GM19240 (cell line): ENCODE measurements around the gene CABP1.
"Not testable (repeated sequence)": the region's sequence is repeated elsewhere in the genome, so short reads cannot be mapped to it uniquely, and the experiment has no call there.

Experiments used
- DNase-seq: peaks from one replicate; pipeline ENCODE4 v3.0.0; 2011; ENCODE audit warnings: low spot score; ENCODE audit not compliant: insufficient read length

Gene CABP1

GRCh38 chr12:120666571-120667390 lies 26.4 kb downstream of the CABP1 start:
- DNase-seq, result no peak

- no peak for DNase-seq
Observed at GRCh38 chr12:120668091-120668867, 27.9 kb downstream of the CABP1 start.

- no peak for DNase-seq
Observed at GRCh38 chr12:120668868-120669840, 28.7 kb downstream of the CABP1 start.

- DNase-seq, result not testable (repeated sequence)
Observed at GRCh38 chr12:120670237-120670636, 29.8 kb downstream of the CABP1 start.

- DNase-seq, result no peak
Observed at GRCh38 chr12:120670667-120671066, 30.2 kb downstream of the CABP1 start.

DNA sequence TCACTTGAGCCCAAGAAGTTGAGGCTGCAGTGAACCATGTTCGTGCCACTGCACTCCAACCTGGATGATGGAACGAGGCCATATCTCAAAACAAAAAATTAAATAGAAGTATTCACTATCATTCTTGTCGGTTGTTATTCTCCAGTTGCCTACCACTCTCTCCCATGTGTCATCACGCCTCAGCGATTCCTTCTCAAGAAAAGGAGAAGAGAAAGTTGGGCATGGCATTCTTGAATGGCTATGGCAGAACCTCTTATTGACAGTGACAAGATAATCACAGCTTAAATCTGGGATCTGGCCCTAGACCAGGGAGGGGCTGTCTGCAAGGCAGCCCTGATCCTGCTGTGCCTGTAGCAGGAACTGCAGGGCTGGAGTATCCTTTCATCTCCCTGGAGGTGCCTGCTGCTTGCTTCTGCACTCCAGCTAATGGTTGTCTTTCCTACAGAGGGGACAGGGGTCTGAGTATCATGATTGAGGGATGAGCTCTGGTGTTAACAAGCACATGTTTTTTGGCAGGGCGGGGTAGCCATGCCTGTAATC lies 33.7 kb downstream of the CABP1 start:
- no peak for DNase-seq

DNA sequence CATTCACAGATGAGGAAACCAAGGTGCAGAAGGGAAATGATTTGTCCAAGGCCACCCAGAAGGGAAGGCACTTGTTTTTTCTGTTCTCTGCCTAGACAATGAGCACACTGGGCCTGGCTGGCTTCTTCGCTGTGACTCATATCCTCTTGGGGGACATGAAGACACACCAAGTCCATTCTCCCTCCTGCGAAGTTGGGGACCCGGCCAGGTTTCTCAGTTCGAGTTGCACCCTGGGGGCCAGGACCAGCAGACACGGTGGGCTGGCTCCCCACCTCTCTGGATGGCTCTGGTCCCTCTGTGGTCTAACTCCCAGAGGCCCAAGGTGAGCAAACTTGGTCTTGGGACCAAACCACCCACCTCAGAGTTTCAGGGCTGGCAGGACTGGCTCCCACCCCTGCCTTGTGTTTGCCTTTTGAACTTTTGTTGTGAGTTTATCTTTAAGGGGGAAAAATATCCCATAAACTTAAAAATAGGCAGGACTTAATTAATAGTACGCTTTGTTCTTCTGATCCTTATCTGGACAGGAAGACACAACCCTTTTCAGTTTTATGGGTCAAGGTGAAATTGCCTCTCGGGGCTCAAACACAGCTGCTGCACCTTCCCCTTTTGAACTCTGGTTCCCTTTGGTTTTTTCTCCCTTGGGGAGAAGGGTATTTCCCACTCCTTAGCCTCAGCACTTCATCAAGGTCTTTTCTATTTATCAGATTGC lies 37.5 kb downstream of the CABP1 start:
- DNase-seq, result no peak

GRCh38 chr12:120678572-120678971 lies 38.1 kb downstream of the CABP1 start:
- no peak for DNase-seq

- DNase-seq, result no peak
Observed at GRCh38 chr12:120680165-120680738, 39.8 kb downstream of the CABP1 start.

DNA sequence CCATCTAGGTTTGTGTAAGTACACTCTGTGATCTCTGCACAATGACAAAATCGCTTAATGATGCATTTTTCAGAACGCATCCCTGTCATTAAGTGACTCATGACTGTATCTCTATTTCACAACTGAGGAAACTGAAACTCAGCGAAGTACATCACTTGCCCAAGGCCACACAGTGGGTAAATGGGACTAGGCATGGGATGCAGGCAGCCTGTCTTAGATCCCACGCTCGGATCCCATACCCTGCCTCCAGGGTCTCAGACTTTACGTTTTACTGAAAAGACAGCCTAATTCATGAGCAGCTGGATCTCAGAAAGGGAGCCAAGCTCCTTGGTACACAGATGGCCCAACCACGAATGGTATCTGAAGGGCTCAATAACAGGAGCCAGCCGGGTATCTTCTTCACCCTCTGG lies 44.1 kb downstream of the CABP1 start:
- DNase-seq, result no peak

GRCh38 chr12:120685522-120685921 lies 45.1 kb downstream of the CABP1 start:
- no peak for DNase-seq

DNA sequence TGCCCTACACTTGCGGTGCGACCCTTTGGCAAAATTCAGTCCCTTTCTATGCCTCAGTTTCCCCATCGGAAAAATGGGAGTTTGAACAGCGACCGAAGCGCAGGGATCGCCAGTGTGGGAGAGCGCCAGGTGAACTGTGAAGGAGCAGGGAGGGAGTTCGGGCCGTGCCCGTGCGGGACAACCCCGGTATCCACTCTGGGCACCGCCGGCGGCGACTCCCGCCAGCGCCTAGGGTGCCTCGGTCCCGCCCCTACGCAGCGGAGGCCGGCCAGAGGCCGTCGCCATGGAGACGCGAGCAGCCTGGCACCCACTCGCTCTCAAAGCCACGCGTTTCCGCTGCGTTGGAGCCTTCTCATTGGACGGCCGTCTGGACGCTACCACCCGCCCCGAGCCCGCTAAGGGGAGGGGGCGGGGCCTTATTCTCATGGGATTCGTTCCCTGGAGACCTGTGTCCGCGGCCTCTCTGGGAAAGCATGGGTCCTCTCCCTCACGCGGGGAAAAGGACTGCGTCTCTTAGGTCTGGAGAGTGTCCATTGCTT lies 45.8 kb downstream of the CABP1 start:
- peak; percentile 64 for DNase-seq

DNA sequence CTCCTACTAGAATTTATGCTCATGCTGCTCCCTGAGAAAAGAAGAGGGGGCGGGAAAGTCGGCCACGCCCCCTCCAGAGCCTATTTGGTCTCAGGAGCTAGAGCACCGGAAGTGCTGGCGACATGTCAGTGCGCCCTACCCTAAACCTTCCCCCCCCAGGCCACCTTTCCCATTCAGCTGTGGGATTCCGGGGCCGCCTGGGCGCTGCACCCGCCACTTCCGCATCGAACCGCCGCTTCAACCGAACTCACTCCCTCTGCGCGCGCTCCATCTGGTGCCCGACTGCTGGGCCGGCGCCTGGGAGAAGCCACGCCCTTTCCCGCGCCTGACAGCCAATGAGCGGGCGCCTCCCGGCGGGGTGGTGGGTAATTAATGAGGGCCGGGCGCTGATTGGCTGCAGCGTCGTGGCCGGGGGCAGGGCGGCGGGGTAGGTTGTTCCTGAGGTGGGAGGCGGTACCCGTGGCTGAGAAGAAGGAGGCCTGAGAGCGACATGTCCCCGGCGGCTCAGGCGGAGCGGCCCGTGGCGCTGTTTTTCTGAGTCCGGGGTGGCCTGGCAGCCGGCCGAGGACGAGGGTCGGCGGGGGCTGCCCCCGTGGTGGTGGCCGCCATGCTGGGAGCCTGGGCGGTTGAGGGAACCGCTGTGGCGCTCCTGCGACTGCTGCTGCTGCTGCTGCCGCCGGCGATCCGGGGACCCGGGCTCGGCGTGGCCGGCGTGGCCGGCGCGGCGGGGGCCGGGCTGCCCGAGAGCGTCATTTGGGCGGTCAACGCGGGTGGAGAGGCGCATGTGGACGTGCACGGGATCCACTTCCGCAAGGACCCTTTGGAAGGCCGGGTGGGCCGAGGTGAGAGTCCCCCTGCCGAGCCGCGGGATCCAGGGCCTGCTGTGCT lies 46.5 kb downstream of the CABP1 start, which contains the start of gene MLEC:
Gene MLEC, plus strand, starts transcription at position 460 of the 888 bp plus-strand sequence. Its CDS starts 148 bp downstream, at position 608.
- DNase-seq, result peak; percentile 79

- no peak for DNase-seq
Observed at GRCh38 chr12:120687578-120688289, 47.3 kb downstream of the CABP1 start.

- no peak for DNase-seq
Observed at GRCh38 chr12:120688527-120689071, 48.2 kb downstream of the CABP1 start.

GRCh38 chr12:120689397-120690082 lies 49.1 kb downstream of the CABP1 start:
- no peak for DNase-seq

GRCh38 chr12:120690083-120690450 lies 49.6 kb downstream of the CABP1 start:
- DNase-seq, result no peak
